HG02798 (cell line): ENCODE data around the gene PNPLA6.
"Not testable (repeated sequence)": the region's sequence is repeated elsewhere in the genome, so short reads cannot be mapped to it uniquely, and the experiment has no call there.

Experiments used
- ATAC-seq: cut with Tn5 transposase; IDR thresholded peaks from one replicate; pipeline ENCODE4 v1.9.1; 2021; ENCODE audit warnings: mild to moderate bottlenecking; ENCODE audit not compliant: unreplicated experiment, poor library complexity

PNPLA6 gene

GRCh38 chr19:7529610-7530490 is 5.7 kb upstream of the PNPLA6 start:
- ATAC-seq, result no peak

GRCh38 chr19:7533281-7533885 is 2.1 kb upstream of the PNPLA6 start:
- no peak for ATAC-seq

GRCh38 chr19:7533925-7534480 is 1.5 kb upstream of the PNPLA6 start:
- peak; percentile 37 for ATAC-seq

- no peak for ATAC-seq
Measured at GRCh38 chr19:7534531-7535046, 928 bp upstream of the PNPLA6 start.

GRCh38 chr19:7535998-7536695 is 630 bp downstream of the PNPLA6 start:
- no peak for ATAC-seq

- ATAC-seq, result not testable (repeated sequence)
Measured at GRCh38 chr19:7538990-7539389, 3.5 kb downstream of the PNPLA6 start.

- ATAC-seq, result no peak
Measured at GRCh38 chr19:7539827-7540425, 4.4 kb downstream of the PNPLA6 start.

GRCh38 chr19:7540761-7541474 is 5.4 kb downstream of the PNPLA6 start:
- no peak for ATAC-seq

GRCh38 chr19:7541475-7541824 is 5.9 kb downstream of the PNPLA6 start:
- ATAC-seq, result no peak

- no peak for ATAC-seq
Measured at GRCh38 chr19:7541828-7542443, 6.4 kb downstream of the PNPLA6 start.

- ATAC-seq, result no peak
Measured at GRCh38 chr19:7542556-7543348, 7.2 kb downstream of the PNPLA6 start.

GRCh38 chr19:7544626-7545025 is 9.1 kb downstream of the PNPLA6 start:
- no peak for ATAC-seq

- ATAC-seq, result no peak
Measured at GRCh38 chr19:7545300-7545699, 9.8 kb downstream of the PNPLA6 start.

GRCh38 chr19:7545904-7546303 is 10.4 kb downstream of the PNPLA6 start:
- ATAC-seq, result no peak

- ATAC-seq, result no peak
Measured at GRCh38 chr19:7547159-7547558, 11.6 kb downstream of the PNPLA6 start.

- no peak for ATAC-seq
Measured at GRCh38 chr19:7549429-7550148, 14.1 kb downstream of the PNPLA6 start.

GRCh38 chr19:7550169-7550770 is 14.8 kb downstream of the PNPLA6 start:
- ATAC-seq, result no peak
